Esophagus muscularis mucosa (tissue), 4 donors: Measurements from ENCODE around the gene ARSB.

Experiments used
- EP300 ChIP-seq: sonication (generic); formaldehyde crosslinking; IDR thresholded peaks from one replicate; pipeline ENCODE4 v1.6.1; 2017; ENCODE audit warnings: antibody characterized with exemption
- POLR2A ChIP-seq: fragments of 450-650 bp; IDR thresholded peaks from one replicate; pipeline ENCODE4 v1.6.1; 2017; ENCODE audit warnings: antibody characterized with exemption, moderate library complexity, mild to moderate bottlenecking, low read depth
- POLR2AphosphoS5 ChIP-seq, 2 donors: sonication (generic); formaldehyde crosslinking; IDR thresholded peaks; one replicate each; pipeline ENCODE4 v1.6.1; 2017; ENCODE audit warnings: antibody characterized with exemption in 2 of 2
- TF ChIP-seq, protein P1 (sequence below), 3 experiments: fragments of 200-600 bp in 2 of 3; fragments of 450-650 bp in 1 of 3; sonication (generic) in 2 of 3; IDR thresholded peaks; one replicate each; pipeline ENCODE4 v1.5.1; 2017 to 2019; ENCODE audit warnings: antibody characterized with exemption in 3 of 3, mild to moderate bottlenecking in 2 of 3, moderate library complexity in 1 of 3

DNA sequence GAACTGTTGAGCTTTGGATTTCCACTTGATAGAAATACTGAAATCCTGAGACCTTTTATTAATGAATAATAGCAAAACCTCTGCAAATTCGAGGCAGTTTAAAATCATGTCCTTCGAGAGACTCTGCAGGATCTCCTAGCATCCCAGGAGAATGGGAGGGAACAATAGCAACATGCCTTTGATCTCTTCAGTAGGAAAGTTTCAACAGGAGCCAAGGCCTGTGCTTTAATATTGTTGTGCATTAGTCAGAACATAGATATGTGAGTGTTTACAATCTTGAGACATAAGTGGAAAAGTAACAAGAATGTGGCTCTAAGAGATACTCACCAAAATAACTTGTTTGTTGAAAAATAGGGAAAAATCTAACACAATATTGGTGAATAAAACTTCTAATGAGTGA is 253.2 kb downstream of the ARSB start:
- TF ChIP-seq, protein P1, sequence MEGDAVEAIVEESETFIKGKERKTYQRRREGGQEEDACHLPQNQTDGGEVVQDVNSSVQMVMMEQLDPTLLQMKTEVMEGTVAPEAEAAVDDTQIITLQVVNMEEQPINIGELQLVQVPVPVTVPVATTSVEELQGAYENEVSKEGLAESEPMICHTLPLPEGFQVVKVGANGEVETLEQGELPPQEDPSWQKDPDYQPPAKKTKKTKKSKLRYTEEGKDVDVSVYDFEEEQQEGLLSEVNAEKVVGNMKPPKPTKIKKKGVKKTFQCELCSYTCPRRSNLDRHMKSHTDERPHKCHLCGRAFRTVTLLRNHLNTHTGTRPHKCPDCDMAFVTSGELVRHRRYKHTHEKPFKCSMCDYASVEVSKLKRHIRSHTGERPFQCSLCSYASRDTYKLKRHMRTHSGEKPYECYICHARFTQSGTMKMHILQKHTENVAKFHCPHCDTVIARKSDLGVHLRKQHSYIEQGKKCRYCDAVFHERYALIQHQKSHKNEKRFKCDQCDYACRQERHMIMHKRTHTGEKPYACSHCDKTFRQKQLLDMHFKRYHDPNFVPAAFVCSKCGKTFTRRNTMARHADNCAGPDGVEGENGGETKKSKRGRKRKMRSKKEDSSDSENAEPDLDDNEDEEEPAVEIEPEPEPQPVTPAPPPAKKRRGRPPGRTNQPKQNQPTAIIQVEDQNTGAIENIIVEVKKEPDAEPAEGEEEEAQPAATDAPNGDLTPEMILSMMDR (IDR thresholded peaks at IDR 0.05), result no peak
- TF ChIP-seq POLR2AphosphoS5 (IDR thresholded peaks at IDR 0.05) (no peak), POLR2A (no peak), EP300 (no peak)
